Epithelial cell of proximal tubule (primary cell): ENCODE data around the gene CDC5L. TPM values are rescaled to one million over a fixed set of nuclear protein-coding genes. Genes with fewer than 3 reads are reported as not detected.

Experiments
- DNase-seq: peaks from one replicate; pipeline ENCODE4 v3.0.0-alpha.2; 2011; ENCODE audit warnings: low read depth
- H3K4me3 ChIP-seq: 2 replicates; pipeline ENCODE4 v1.5.1; 2011; ENCODE audit warnings: low read depth, mild to moderate bottlenecking, low read length
- total RNA-seq: library from RNA; depleted of rRNA; stranded (reverse); fragments of >200 nt; gene quantifications from 2 replicates; pipeline ENCODE4 v1.2.3, GENCODE V29; 2015
- TF ChIP-seq, protein P1 (sequence below): conservative IDR thresholded peaks from 2 replicates; pipeline ENCODE4 v1.5.1; 2012; ENCODE audit warnings: low read depth, mild to moderate bottlenecking, low read length

The CDC5L gene
- total RNA-seq, 1 donor from 2014 or later = 25.9 TPM

DNA sequence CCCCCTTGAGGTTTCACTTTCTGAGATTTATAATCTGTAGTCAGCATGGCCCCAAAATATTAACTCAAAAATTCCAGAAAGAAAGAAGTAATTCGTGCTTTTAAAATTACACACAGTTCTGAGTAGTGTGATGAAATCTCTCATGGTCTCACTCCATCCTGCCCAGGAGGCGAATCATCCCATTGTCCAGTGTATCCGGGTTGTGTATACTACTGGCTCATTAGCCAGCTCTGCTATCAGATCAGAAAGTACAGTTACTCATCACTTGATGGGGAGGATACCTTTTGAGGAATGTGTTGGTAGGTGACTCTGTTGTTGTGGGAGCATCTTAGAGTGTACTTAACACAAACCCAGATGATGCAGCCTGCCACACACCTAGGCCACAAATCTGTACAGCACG, 65.2 kb downstream of the CDC5L start:
- no peak overlapping the region for H3K4me3 ChIP-seq
- peak; percentile 63 for DNase-seq
- TF ChIP-seq, protein P1, sequence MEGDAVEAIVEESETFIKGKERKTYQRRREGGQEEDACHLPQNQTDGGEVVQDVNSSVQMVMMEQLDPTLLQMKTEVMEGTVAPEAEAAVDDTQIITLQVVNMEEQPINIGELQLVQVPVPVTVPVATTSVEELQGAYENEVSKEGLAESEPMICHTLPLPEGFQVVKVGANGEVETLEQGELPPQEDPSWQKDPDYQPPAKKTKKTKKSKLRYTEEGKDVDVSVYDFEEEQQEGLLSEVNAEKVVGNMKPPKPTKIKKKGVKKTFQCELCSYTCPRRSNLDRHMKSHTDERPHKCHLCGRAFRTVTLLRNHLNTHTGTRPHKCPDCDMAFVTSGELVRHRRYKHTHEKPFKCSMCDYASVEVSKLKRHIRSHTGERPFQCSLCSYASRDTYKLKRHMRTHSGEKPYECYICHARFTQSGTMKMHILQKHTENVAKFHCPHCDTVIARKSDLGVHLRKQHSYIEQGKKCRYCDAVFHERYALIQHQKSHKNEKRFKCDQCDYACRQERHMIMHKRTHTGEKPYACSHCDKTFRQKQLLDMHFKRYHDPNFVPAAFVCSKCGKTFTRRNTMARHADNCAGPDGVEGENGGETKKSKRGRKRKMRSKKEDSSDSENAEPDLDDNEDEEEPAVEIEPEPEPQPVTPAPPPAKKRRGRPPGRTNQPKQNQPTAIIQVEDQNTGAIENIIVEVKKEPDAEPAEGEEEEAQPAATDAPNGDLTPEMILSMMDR = no peak

DNA sequence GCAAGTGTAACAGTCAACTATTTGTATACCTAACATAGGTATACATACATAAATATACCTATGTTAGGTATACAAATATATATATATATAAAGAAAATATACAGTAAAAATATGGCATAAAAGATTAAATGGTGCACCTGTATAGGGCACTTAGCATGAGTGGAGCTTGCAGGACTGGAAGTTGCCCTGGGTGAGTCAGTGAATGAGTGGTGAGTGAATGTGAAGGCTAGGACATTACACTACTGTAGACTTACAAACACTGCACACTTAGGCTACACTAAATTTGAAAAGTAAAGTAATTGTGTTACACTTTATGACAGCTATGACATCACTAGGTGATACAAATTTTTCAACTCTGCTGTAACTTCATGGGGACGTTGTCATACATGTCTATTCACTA, 65.6 kb downstream of the CDC5L start:
- no peak for DNase-seq
- TF ChIP-seq, protein P1 = no peak
- H3K4me3 ChIP-seq = no peak overlapping the region

DNA sequence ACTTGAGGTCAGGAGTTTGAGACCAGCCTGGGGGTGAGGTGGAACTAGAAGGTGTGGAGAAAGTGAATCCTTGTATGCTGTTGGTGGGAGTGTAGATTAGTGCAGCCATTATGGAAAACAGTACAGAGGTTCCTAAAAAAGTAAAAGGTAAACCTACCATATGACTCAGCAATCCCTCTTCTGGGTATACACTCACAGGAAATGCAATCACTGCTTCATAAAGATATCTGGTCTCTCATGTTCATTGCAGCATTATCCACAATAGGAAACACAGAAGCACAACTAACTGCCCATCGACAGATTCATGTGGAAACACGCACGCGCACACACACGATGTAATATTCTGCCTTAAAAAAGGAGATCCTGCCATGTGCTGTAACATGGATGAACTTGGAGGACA, 66.7 kb downstream of the CDC5L start:
- H3K4me3 ChIP-seq = no peak overlapping the region
- DNase-seq = no peak
- TF ChIP-seq, protein P1 = no peak

DNA sequence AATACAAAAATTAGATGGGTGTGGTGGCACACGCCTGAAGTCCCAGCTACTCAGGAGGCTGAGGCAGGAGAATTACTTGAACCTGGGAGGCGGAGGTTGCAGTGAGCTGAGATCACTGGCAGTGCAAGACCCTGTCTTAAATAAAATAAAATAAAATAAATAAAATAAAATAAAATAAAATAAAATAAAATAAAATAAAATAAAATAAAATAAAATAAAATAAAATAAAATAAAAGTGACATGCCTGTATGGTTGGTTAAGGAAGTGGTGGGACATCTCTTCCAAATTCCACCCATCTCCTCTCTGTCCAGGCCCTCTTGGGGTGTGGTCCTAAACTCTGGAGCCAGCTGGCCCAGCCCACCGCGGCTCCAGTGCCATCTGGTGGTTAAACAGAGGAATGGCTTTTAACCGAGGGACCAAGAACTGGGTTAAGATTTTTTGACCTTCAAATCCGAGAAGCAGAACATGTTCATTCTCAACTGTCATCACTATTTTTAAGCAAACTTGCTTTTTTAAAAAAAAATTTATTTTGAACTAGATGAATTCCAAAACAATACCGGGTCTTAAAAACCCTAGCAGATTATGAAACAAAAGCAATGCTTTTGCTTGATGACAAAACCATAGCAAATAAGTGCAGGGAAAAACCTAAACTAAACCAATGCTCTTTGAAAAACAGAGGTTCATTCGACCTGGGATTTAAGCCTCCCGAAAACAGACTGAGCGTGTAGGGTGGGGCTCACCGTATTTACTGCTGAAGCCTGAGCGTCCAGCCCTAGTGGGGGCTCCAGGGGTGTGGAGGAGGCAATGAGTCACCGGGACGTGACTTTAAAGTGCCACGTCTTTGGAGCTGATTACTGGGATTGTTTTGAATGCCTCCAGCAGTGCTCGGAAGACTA, 68.8 kb downstream of the CDC5L start:
- H3K4me3 ChIP-seq = peak overlapping the region; percentile 43
- TF ChIP-seq, protein P1 = peak; percentile 91
- DNase-seq = no peak

DNA sequence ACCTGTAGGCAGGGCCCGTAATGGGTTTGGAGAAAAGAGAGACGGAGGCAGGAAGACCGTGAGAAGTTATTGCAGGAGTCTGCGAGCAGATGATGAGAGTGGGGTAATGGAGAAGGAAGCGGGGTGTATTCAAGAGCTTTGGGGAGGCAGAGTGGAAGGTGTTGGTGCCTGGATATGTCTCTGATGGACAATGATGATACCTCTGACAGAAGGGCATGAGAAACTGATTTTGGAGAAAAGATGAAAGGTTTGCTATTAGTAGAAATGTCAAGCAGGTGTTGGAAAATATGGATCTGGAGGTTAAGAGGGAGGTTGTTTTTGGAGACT, 69.4 kb downstream of the CDC5L start:
- TF ChIP-seq, protein P1 = no peak
- H3K4me3 ChIP-seq = peak overlapping the region; percentile 43
- no peak for DNase-seq

DNA sequence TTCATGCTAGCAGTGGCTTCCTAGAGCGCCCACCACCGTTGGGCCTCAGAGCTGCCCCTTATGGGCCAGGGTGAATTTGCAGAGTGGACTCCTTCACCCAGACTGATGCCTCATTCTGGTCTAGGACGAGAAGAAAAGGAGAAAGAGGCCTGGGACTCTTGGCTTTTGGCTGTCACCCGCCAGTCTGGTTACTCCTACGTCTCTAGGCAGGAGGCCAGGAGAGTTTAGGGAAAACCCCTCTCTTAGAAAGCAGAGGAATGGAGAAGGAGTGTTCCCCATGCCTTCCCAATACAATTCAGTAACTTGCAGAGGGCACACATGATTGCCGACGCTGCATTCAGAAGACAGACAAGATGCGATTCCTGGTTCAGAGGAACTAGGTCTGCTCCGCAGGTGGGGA, 70.1 kb downstream of the CDC5L start:
- H3K4me3 ChIP-seq = no peak overlapping the region
- TF ChIP-seq, protein P1 = no peak
- DNase-seq = no peak

DNA sequence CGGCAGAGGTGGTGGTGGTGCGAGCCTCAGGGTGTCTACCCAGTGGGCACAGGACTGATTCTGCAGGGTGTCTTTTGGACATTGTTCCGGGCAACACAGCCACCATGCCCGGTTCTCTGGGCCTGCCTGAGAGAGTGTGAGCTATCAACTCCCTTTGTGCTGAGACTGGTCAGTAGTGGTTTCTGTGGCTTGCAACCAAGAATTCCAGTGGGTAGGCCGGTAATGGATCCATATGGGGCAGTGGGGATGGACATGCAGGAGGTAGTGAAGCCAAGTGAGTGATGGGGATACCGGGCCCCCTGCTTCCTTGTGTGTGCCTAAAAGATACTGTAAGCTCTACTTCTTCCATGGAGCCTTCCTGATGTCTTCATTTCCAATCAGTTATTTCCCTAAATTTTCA, 71.0 kb downstream of the CDC5L start:
- TF ChIP-seq, protein P1 = no peak
- H3K4me3 ChIP-seq = no peak overlapping the region
- DNase-seq = no peak
